GM23338 (cell line): ENCODE data around the gene RHEX. TPM values are rescaled to one million over a fixed set of nuclear protein-coding genes. Genes with fewer than 3 reads are reported as not detected.

Experiments used
- ATAC-seq: fragments of 200-7000 bp; cut with Tn5 transposase; 3 replicates; pipeline ENCODE4 v1.9.1; 2020
- DNase-seq: peaks from one replicate; pipeline ENCODE4 v3.0.0-alpha.2; 2015; ENCODE audit warnings: low spot score
- H2AFZ ChIP-seq: fragments of 200-600 bp; sonication (generic); 2 replicates; pipeline ENCODE4 v1.8.0; 2016; ENCODE audit warnings: antibody characterized with exemption, mild to moderate bottlenecking, moderate library complexity
- H3F3A ChIP-seq: fragments of 200-600 bp; sonication (generic); replicated peaks from 2 replicates; pipeline ENCODE4 v1.8.0; 2017; ENCODE audit warnings: antibody characterized with exemption, mixed run types, low read depth
- H3K27ac ChIP-seq: fragments of 200-600 bp; sonication (generic); 2 replicates; pipeline ENCODE4 v1.6.1; 2016; ENCODE audit warnings: low read depth
- H3K27me3 ChIP-seq: fragments of 200-600 bp; sonication (generic); 2 replicates; pipeline ENCODE4 v1.8.0; 2016; ENCODE audit warnings: mild to moderate bottlenecking, mixed run types, moderate library complexity; ENCODE audit not compliant: insufficient read depth
- H3K36me3 ChIP-seq: fragments of 200-600 bp; sonication (generic); 2 replicates; pipeline ENCODE4 v1.8.0; 2016; ENCODE audit warnings: mild to moderate bottlenecking; ENCODE audit not compliant: insufficient read depth
- H3K4me1 ChIP-seq: fragments of 200-600 bp; sonication (generic); 2 replicates; pipeline ENCODE4 v1.8.0; 2016; ENCODE audit warnings: mild to moderate bottlenecking, moderate library complexity; ENCODE audit not compliant: insufficient read depth
- H3K4me2 ChIP-seq: fragments of 200-600 bp; sonication (generic); 2 replicates; pipeline ENCODE4 v1.7.1; 2017; ENCODE audit warnings: mixed run types
- H3K4me3 ChIP-seq: fragments of 200-600 bp; sonication (generic); 2 replicates; pipeline ENCODE4 v1.6.1; 2016; ENCODE audit warnings: mixed run types
- H3K79me2 ChIP-seq: fragments of 200-600 bp; sonication (generic); replicated peaks from 2 replicates; pipeline ENCODE4 v1.8.0; 2017; ENCODE audit warnings: mild to moderate bottlenecking; ENCODE audit not compliant: insufficient read depth
- H3K9me2 ChIP-seq: fragments of 200-600 bp; sonication (generic); 2 replicates; pipeline ENCODE4 v1.8.0; 2017; ENCODE audit not compliant: insufficient read depth
- H4K20me1 ChIP-seq: fragments of 200-600 bp; sonication (generic); replicated peaks from 2 replicates; pipeline ENCODE4 v1.8.0; 2017; ENCODE audit warnings: mild to moderate bottlenecking; ENCODE audit not compliant: insufficient read depth
- H3K27ac Mint-ChIP-seq: 2 replicates; pipeline ENCODE4 v1.8.0; 2020; ENCODE audit warnings: inconsistent platforms, mild to moderate bottlenecking, moderate library complexity, mixed read lengths
- H3K27me3 Mint-ChIP-seq: 3 replicates; pipeline ENCODE4 v1.8.0; 2022; ENCODE audit warnings: low read depth, mild to moderate bottlenecking, moderate library complexity, mixed read lengths, inconsistent platforms; ENCODE audit not compliant: insufficient read depth, poor library complexity
- H3K36me3 Mint-ChIP-seq: 3 replicates; pipeline ENCODE4 v1.8.0; 2021; ENCODE audit warnings: low read depth, mild to moderate bottlenecking, inconsistent platforms, moderate library complexity, mixed read lengths
- H3K4me1 Mint-ChIP-seq: 3 replicates; pipeline ENCODE4 v1.8.0; 2020; ENCODE audit warnings: mild to moderate bottlenecking, inconsistent platforms, mixed read lengths
- H3K4me3 Mint-ChIP-seq: 3 replicates; pipeline ENCODE4 v1.8.0; 2021; ENCODE audit warnings: moderate library complexity, mild to moderate bottlenecking, inconsistent platforms, mixed read lengths
- H3K9me3 Mint-ChIP-seq: 3 replicates; pipeline ENCODE4 v1.8.0; 2020; ENCODE audit warnings: moderate library complexity, mild to moderate bottlenecking, inconsistent platforms, mixed read lengths
- CTCF ChIP-seq, 2 experiments: fragments of 200-600 bp in 1 of 2; sonication (generic) in 1 of 2; conservative IDR thresholded peaks; 2 replicates each; pipeline versions ENCODE4 v1.5.1 to v1.6.1; 2016 to 2017; ENCODE audit warnings: antibody characterized with exemption in 2 of 2, low read depth in 2 of 2, mild to moderate bottlenecking in 2 of 2, moderate library complexity in 1 of 2
- POLR2AphosphoS5 ChIP-seq: IDR thresholded peaks from 2 replicates; pipeline ENCODE4 v1.6.1; 2016; ENCODE audit warnings: antibody characterized with exemption, low read depth
- STAT1 ChIP-seq: IDR thresholded peaks from one replicate; pipeline ENCODE4 v1.6.1; 2016; ENCODE audit warnings: antibody characterized with exemption; ENCODE audit not compliant: unreplicated experiment
- ZNF114 ChIP-seq: fragments of 250-450 bp; sonication (Bioruptor Pico); IDR thresholded peaks from 2 replicates; pipeline ENCODE4 v1.5.0; 2020; ENCODE audit warnings: mild to moderate bottlenecking, moderate library complexity
- ZNF331 ChIP-seq: fragments of 250-450 bp; sonication (Bioruptor Pico); IDR thresholded peaks from 2 replicates; pipeline ENCODE4 v1.5.0; 2020; ENCODE audit warnings: low read depth, mild to moderate bottlenecking, moderate library complexity
- ZNF462 ChIP-seq: fragments of 250-450 bp; sonication (Bioruptor Pico); IDR thresholded peaks from 2 replicates; pipeline ENCODE4 v1.5.0; 2020; ENCODE audit warnings: mild to moderate bottlenecking, moderate library complexity
- polyA plus RNA-seq: library from polyadenylated mRNA; unstranded; fragments of >200 nt; fragmentation: Nextera tagmentation; extraction: Ambion mirVana; gene quantifications from 2 replicates; pipeline ENCODE4 v1.2.1, GENCODE V29; 2016
- total RNA-seq: library from RNA; depleted of rRNA; stranded (reverse); fragments of >200 nt; shearing (Covaris generic); gene quantifications from 2 replicates; pipeline ENCODE4 v1.2.3, GENCODE V29; 2014

Gene RHEX
- total and polyA plus RNA-seq, 2 experiments from 2014 or later = not detected

- H3K9me2 ChIP-seq = no peaks in the 10 kb centered on the region
- H3K4me3 Mint-ChIP-seq = no peak overlapping the region
- H4K20me1 ChIP-seq = no peaks in the 10 kb centered on the region
- no peaks in the 10 kb centered on the region for H3K79me2 ChIP-seq
- H3K4me2 ChIP-seq = no peak overlapping the region
- no peak overlapping the region for H3K4me3 ChIP-seq
- no peak for ATAC-seq
- no peaks in the 10 kb centered on the region for H3K9me3 Mint-ChIP-seq
- no peak for TF ChIP-seq ZNF114 (CRISPR knock-in tag)
- no peak for TF ChIP-seq CTCF (conservative IDR thresholded peaks at IDR 0.05; ENCODE audit: low read depth in 2 of 2)
- no peak for TF ChIP-seq ZNF462
- no peak for TF ChIP-seq STAT1
- no peak for TF ChIP-seq POLR2AphosphoS5
- no peak for TF ChIP-seq ZNF331 (CRISPR knock-in tag)
- H3K36me3 Mint-ChIP-seq = no peaks in the 10 kb centered on the region
- DNase-seq = no peak
- no peaks in the 10 kb centered on the region for H3F3A ChIP-seq
- no peak overlapping the region for H3K27ac ChIP-seq
- H2AFZ ChIP-seq = peak overlapping the region; percentile 26; the same call in 1 of the 2 replicates
- H3K27me3 ChIP-seq = no peaks in the 10 kb centered on the region
- H3K27ac Mint-ChIP-seq = no peak overlapping the region
- peaks cover 28% of the 10 kb centered on the region for H3K4me1 Mint-ChIP-seq
- no peaks in the 10 kb centered on the region for H3K36me3 ChIP-seq
- peaks cover 11% of the 10 kb centered on the region for H3K27me3 Mint-ChIP-seq
- H3K4me1 ChIP-seq = peaks cover 19% of the 10 kb centered on the region
Observed at GRCh38 chr1:206037581-206037980, 15.4 kb upstream of the RHEX start.
